B cell (primary cell): ENCODE measurements around the gene CCNDBP1. TPM values are rescaled to one million over a fixed set of nuclear protein-coding genes. Genes with fewer than 3 reads are reported as not detected.

Experiments used
- ATAC-seq: fragments of 200-7000 bp; cut with Tn5 transposase; one replicate; pipeline ENCODE4 v1.10.0; 2021; ENCODE audit warnings: low read depth, mild to moderate bottlenecking, moderate number of reproducible peaks, moderate library complexity
- CTCF ChIA-PET: fragments of 350-600 bp; sonication (Branson Sonifier 250); formaldehyde crosslinking; loops from one replicate; lab custom pipeline; 2021; ENCODE audit warnings: antibody characterized with exemption, inconsistent platforms; lab: Charles Lee
- POLR2A ChIA-PET: fragments of 350-600 bp; sonication (Branson Sonifier 250); formaldehyde crosslinking; loops from one replicate; lab custom pipeline; 2021; ENCODE audit warnings: antibody characterized with exemption; lab: Charles Lee
- DNase-seq: peaks from one replicate; pipeline ENCODE4 v3.0.0; 2013
- H2AFZ ChIP-seq: 2 replicates; pipeline ENCODE4 v1.6.1; 2012; ENCODE audit warnings: mild to moderate bottlenecking, low read depth, low read length; ENCODE audit not compliant: insufficient read depth, poor library complexity, severe bottlenecking
- H3K27ac ChIP-seq, 2 donors: 1 replicate in 1 of 2; 2 replicates in 1 of 2; pipeline ENCODE4 v1.5.1; 2012 to 2013; ENCODE audit warnings: low read length in 2 of 2, mild to moderate bottlenecking in 2 of 2, moderate library complexity in 1 of 2
- H3K27me3 ChIP-seq, 4 experiments: fragments of 200-600 bp in 1 of 4; sonication (generic) in 1 of 4; replicated peaks in 1 of 4; 1 replicate in 2 of 4; 2 replicates in 2 of 4; pipeline versions ENCODE4 v1.6.1 to v1.7.0; 2013 to 2016; ENCODE audit warnings: low read length in 3 of 4, mild to moderate bottlenecking in 2 of 4, mixed read lengths in 1 of 4, moderate library complexity in 1 of 4; ENCODE audit not compliant: insufficient read depth in 4 of 4, control insufficient read depth in 3 of 4; ENCODE audit errors: control extremely low read depth in 1 of 4
- H3K36me3 ChIP-seq, 2 experiments: replicated peaks in 1 of 2; 1 replicate in 1 of 2; 2 replicates in 1 of 2; pipeline versions ENCODE4 v1.6.1 to v1.7.1; 2013; ENCODE audit warnings: low read length in 1 of 2; ENCODE audit not compliant: insufficient read depth in 2 of 2, control insufficient read depth in 1 of 2; ENCODE audit errors: control extremely low read depth in 1 of 2, extremely low read depth in 1 of 2
- H3K4me1 ChIP-seq, 2 donors: fragments of 200-600 bp in 1 of 2; sonication (generic) in 1 of 2; 1 replicate in 1 of 2; 2 replicates in 1 of 2; pipeline versions ENCODE4 v1.5.1 to v1.6.1; 2013 to 2017; ENCODE audit warnings: low read length in 2 of 2; ENCODE audit not compliant: control insufficient read depth in 2 of 2, insufficient read depth in 2 of 2
- H3K4me2 ChIP-seq: replicated peaks from 2 replicates; pipeline ENCODE3; 2012; ENCODE audit warnings: mild to moderate bottlenecking, low read depth, low read length; ENCODE audit not compliant: poor library complexity, severe bottlenecking
- H3K4me3 ChIP-seq, 5 experiments: fragments of 200-600 bp in 1 of 5; sonication (generic) in 1 of 5; 1 replicate in 3 of 5; 2 replicates in 2 of 5; pipeline versions ENCODE4 v1.5.1 to v1.7.0; 2011 to 2016; ENCODE audit warnings: low read length in 4 of 5, mild to moderate bottlenecking in 4 of 5, low read depth in 2 of 5, control low read depth in 1 of 5, moderate library complexity in 1 of 5; ENCODE audit not compliant: insufficient read depth in 1 of 5; ENCODE audit errors: control extremely low read depth in 1 of 5, extremely low read depth in 1 of 5
- H3K79me2 ChIP-seq: fragments of 200-600 bp; sonication (generic); one replicate; pipeline ENCODE4 v1.6.0; 2016; ENCODE audit warnings: low read length; ENCODE audit not compliant: control insufficient read depth, insufficient read depth
- H3K9ac ChIP-seq: fragments of 200-600 bp; sonication (generic); 2 replicates; pipeline ENCODE4 v1.6.1; 2017; ENCODE audit warnings: mild to moderate bottlenecking, low read length, moderate library complexity
- H3K9me3 ChIP-seq, 3 donors: one replicate each; pipeline versions ENCODE4 v1.6.1 to v1.7.1; 2013; ENCODE audit warnings: low read length in 2 of 3; ENCODE audit not compliant: control insufficient read depth in 2 of 3, insufficient read depth in 1 of 3; ENCODE audit errors: control extremely low read depth in 1 of 3
- H4K20me1 ChIP-seq: 2 replicates; pipeline ENCODE4 v1.6.0; 2012; ENCODE audit warnings: mild to moderate bottlenecking, low read length; ENCODE audit not compliant: insufficient read depth, control insufficient read depth, poor library complexity, severe bottlenecking
- H3K27ac Mint-ChIP-seq: one replicate; pipeline ENCODE4 v1.8.0; 2021; ENCODE audit warnings: mixed read lengths
- H3K27me3 Mint-ChIP-seq: one replicate; pipeline ENCODE4 v1.8.0; 2021; ENCODE audit warnings: mixed read lengths
- H3K4me1 Mint-ChIP-seq: one replicate; pipeline ENCODE4 v1.8.0; 2021; ENCODE audit warnings: mixed read lengths
- H3K4me3 Mint-ChIP-seq: one replicate; pipeline ENCODE4 v1.8.0; 2021; ENCODE audit warnings: mixed read lengths
- H3K9me3 Mint-ChIP-seq: one replicate; pipeline ENCODE4 v1.8.0; 2022; ENCODE audit warnings: mixed read lengths; ENCODE audit not compliant: insufficient read depth
- CTCF ChIP-seq: fragments of 200-600 bp; IDR thresholded peaks from one replicate; pipeline ENCODE4 v1.8.0; 2022; ENCODE audit warnings: antibody characterized with exemption, mild to moderate bottlenecking
- EZH2 ChIP-seq: IDR thresholded peaks from 2 replicates; pipeline ENCODE4 v1.6.1; 2012; ENCODE audit warnings: borderline replicate concordance, low read depth, mild to moderate bottlenecking, moderate library complexity, low read length; ENCODE audit not compliant: insufficient read depth, poor library complexity, severe bottlenecking
- WGBS: methylation state at CpG from one replicate; pipeline ENCODE4 v1.1.5; 2013; ENCODE audit warnings: missing lambda C conversion rate; ENCODE audit not compliant: insufficient coverage; 5-methylcytosine and 5-hydroxymethylcytosine counted together
- intact Hi-C: fragments of 100-400 bp; cut with micrococcal nuclease; formaldehyde crosslinking; loops from one replicate; pipeline ENCODE4 v1.10.0; 2022
- polyA plus RNA-seq: library from polyadenylated mRNA; depleted of rRNA; stranded (reverse); fragments of >200 nt; gene quantifications from 2 replicates; pipeline ENCODE4 v1.2.3, GENCODE V29; 2012
- total RNA-seq, 2 donors: library from RNA; stranded (reverse); fragments of 120-200 nt in 1 of 2; gene quantifications; 1 replicate in 1 of 2; 2 replicates in 1 of 2; pipeline versions ENCODE4 v1.2.3 to v1.2.4, GENCODE V29; 2013 to 2022

The CCNDBP1 gene
- total and polyA plus RNA-seq, 2 donors (not counting 1 experiment from before 2014, with no cell fraction given): 111 to 113 TPM

GRCh38 chr15:43214592-43215295, 29.5 kb downstream of the CCNDBP1 start:
- Histone ChIP-seq H4K20me1 (no peaks in the 10 kb centered on the region), H3K27me3 (peaks cover 0 to 4% (median 0%) of the 10 kb centered on the region in 4 experiments), H3K9ac (no peak overlapping the region), H3K4me2 (no peak overlapping the region), H3K27ac (no peak overlapping the region), H3K4me3 (no peak overlapping the region), H3K9me3 (no peaks in the 10 kb centered on the region), H2AFZ (no peak overlapping the region), H3K4me1 (no peaks in the 10 kb centered on the region), H3K79me2 (no peaks in the 10 kb centered on the region), H3K36me3 (no peaks in the 10 kb centered on the region)
- H3K27me3 Mint-ChIP-seq: peaks cover 12% of the 10 kb centered on the region
- DNase-seq: no peak
- TF ChIP-seq EZH2: no peak
- no peak for TF ChIP-seq CTCF
- no peak overlapping the region for H3K27ac Mint-ChIP-seq
- H3K4me1 Mint-ChIP-seq: no peaks in the 10 kb centered on the region
- CTCF ChIA-PET: interaction anchor here (0.7 to 19.7 kb wide), 3 partner anchors 11 to 69 kb away, joined by 3 to 549 read pairs (median 24); no protein-coding TSS in a partner anchor
- 100% methylated on average over 3 of the region's 6 CpGs for WGBS
- H3K4me3 Mint-ChIP-seq: no peak overlapping the region
- intact Hi-C loops: no loop called here
- peaks cover 2% of the 10 kb centered on the region for H3K9me3 Mint-ChIP-seq
- POLR2A ChIA-PET: no interaction called here
- no peak for ATAC-seq

DNA sequence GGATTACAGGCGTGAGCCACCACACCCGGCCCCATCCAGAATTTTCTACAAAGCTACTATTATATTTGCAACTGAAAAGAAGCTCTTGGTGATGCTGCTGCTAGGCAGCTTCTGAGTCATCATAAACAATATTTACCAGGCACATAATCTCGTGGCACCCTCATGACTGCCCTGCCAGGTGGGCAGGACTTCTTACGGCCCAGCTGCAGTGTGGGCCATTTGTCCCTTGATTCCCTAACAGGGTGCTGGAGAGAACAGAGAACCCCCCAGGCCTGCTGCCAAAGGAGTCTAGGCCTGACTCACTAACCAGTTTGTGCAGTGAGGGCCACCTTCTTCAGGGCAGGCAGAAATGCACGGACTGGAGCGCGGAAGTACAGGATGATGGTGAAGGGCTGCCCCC, 30.8 kb downstream of the CCNDBP1 start:
- H3K4me3 Mint-ChIP-seq: no peak overlapping the region
- H3K9ac ChIP-seq: no peak overlapping the region

More for the DNA sequence above, 30.8 kb downstream of the CCNDBP1 start:
- Histone ChIP-seq H3K79me2 (no peaks in the 10 kb centered on the region), H4K20me1 (no peaks in the 10 kb centered on the region), H3K36me3 (no peaks in the 10 kb centered on the region), H3K27me3 (no peaks in the 10 kb centered on the region), H3K27ac (no peak overlapping the region), H2AFZ (no peak overlapping the region), H3K4me1 (no peaks in the 10 kb centered on the region), H3K4me2 (no peak overlapping the region), H3K4me3 (no peak overlapping the region), H3K9me3 (no peaks in the 10 kb centered on the region)
- DNase-seq (no peak), ATAC-seq (no peak)
- no peak for TF ChIP-seq CTCF
- TF ChIP-seq EZH2: no peak
- intact Hi-C loops: no loop called here
- ChIA-PET POLR2A (no interaction called here), CTCF (interaction anchor here (1.5 to 19.7 kb wide), 4 partner anchors 10 to 68 kb away, joined by 3 to 549 read pairs (median 8); no protein-coding TSS in a partner anchor)
- WGBS: 82% methylated on average over 3 of the region's 7 CpGs
- no peak overlapping the region for H3K27ac Mint-ChIP-seq
- H3K4me1 Mint-ChIP-seq: no peaks in the 10 kb centered on the region
- H3K9me3 Mint-ChIP-seq: peaks cover 2% of the 10 kb centered on the region
- H3K27me3 Mint-ChIP-seq: peaks cover 6% of the 10 kb centered on the region
